ENCODE data around the gene FGF3.

Gene FGF3

DNA sequence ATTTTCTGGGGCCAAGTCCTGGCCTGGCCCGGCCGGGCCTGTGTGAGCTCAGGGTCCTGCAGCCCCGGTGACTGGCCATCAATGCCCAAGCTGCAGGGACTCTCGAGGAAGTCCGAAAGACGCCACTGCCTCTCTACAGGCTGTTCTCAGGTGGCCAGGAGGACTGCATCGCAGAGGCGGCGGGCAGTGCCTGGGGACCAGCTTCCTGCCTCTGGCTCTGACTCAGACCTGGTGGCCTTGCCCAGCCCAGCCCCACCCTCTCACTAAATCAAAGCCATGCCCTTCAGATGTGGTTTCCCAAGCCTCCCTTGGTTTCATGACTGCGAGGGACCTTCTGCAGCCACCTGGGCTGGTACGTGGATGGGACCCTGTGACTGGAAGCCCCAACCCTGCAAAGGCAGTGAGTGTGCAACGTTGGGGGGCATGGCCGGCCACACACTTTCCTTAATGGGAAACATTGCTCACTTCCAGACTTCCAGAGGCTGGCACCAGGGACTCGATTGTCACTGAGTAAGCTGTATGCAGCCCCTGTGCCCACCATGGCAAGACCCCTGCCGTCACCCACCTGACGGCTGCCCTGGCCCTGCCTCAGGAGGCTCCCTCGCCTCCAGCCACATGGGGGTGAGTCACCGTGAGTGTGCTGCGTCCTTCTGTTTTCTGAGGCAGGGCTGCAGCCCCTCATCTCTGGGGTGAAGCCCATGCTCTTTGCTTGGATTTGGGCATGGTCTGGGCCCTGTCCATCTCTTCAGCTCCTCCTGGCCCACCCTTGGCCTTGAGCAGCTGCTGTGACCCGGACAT lies 6.0 kb upstream of the FGF3 start:
- in situ Hi-C loops (cut with MboI; ENCODE audit: low sequenced_read_pairs), result no loop called here

DNA sequence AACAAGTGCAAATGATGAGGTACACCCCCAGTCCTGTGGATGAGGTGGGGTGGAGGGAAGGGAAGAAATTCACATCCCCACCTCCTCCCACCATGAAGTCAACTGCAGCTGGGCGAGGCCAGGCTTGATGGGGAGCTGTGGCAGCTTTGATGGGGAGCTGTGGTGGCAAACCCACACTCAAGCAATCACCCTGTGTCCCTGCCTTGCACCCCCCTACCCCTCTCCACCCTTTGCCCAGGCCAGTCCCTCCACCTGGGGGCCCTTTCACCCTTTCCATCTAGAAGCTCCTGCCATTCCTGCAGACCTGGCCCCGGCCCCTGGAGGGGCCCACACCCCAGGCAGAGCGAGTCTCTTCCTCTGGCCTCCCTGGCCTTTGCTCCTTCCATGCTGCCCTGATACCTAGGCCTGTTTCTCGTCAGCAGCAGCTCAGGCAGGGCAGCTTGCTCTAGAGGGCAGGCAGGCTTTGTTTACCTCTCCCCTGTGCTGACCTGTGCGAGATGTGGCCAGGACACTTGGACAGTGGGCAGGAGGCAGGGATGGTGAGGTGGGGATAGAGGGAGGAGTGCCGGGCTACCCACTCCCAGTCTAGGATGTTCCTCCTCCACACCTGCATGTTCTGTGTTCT lies 4.5 kb upstream of the FGF3 start:
- in situ Hi-C loops (cut with MboI; ENCODE audit: low sequenced_read_pairs), result no loop called here

DNA sequence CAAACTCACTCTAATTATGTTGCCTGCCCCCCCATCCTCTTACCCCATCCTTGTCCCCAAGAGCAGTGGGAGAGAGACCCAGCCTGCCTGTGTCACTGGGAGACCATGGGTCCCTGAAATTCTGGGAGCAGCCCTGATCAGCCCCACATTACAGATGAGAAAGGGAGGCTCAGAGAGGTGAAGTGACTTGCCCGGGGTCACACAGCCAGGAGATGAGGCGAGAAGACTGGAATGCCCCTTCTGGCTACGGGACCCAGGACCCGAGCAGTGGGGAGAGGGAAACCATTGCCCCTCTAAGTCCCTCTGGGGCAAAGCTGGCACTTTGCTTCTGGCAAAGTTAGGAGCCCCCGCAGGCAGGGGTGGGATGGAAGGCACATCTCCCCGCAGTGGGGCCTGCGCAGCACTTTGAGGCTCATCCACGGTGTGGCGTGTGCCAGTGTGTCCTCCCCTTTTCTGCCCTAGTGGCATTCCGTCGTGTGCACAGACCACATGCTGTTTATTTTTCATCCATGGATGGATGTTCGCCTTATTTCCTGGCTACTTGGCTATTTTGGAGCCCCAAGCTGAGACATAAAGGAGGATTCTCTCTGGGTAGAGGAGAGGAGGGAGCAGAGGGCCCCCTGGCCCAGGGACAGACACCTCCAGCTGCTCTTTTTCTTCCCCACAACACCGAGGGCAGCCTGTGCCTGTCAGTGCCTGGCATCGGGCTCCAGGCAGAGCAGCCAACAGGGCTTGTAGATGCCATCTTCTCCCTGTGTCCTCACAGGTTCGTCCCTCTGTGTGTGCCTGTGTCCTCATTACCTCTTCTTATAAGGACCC lies 3.7 kb upstream of the FGF3 start:
- in situ Hi-C loops (cut with MboI; ENCODE audit: low sequenced_read_pairs), result no loop called here

DNA sequence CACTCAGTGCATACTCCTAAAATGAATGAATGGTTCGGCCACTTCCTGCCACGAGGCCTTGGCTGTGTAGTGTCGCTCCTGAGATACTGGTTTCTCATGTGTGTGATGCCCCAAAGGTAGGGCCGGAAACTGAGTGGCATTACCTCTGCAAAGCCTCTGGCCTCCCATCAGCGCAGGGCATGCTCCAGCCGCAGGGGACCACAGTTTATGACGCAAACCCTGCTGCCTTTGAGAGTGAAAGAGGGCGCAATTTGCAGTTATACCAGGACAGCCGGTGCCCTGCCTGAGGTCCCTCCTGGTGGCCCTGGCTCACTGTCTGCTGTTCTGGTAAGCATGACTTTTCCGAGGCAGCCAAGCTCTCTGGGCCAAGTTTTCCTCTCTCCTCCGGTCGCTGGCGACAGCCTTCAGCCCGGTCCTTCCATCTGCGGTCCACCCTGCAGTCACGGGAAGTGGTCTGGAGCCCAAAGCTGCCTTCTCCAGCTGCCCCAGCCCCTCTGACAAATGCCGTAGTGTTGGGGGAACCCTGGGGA lies 2.4 kb upstream of the FGF3 start:
- in situ Hi-C loops (cut with MboI; ENCODE audit: low sequenced_read_pairs), result no loop called here

DNA sequence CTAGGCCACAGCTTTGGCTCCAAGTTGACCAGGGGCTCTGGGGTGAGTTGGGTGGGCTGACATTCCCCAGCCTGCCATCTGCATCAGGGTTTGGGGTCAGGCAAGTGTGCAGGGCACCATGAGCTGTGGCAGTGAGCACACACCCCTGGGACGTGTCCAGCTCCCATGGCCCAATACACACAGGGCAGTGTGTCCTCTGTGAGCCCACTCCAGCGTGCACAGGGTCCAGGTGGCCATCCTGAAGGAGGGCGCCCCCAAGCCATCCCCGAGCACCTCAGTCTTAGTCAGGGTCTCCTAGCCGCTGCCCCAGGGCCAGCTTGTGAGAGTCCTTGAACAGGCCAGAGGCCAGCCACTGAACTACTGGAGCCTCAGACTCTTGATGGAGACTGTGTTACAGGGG lies 1.2 kb upstream of the FGF3 start:
- in situ Hi-C loops (cut with MboI; ENCODE audit: low sequenced_read_pairs), result no loop called here

DNA sequence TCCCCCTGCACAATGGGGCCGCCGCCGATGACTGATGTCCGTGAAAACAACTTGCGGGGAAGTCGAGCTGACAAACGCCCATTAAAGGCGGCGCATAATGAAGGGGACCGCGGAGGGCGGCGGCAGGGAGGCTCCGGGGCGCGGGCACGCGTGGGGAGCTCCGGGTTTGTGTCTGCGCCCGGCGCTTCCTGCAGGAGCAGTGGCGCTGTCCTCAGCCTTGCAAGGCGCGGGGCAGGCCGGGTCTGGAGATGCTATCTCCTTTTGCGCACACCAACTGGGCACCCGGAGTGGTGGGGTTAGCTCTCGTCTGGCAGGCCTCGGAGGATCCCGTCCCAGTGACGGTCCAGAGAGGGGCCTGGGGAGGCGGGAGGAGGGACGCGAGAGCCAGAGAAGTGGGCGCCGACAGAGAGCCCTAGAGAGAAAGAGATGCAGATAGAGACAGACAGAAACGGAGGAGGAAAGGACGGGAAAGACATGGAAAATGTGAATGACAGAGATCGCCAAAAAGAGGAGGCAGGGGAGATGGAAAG lies 390 bp upstream of the FGF3 start:
- in situ Hi-C loops (cut with MboI; ENCODE audit: low sequenced_read_pairs), result no loop called here

DNA sequence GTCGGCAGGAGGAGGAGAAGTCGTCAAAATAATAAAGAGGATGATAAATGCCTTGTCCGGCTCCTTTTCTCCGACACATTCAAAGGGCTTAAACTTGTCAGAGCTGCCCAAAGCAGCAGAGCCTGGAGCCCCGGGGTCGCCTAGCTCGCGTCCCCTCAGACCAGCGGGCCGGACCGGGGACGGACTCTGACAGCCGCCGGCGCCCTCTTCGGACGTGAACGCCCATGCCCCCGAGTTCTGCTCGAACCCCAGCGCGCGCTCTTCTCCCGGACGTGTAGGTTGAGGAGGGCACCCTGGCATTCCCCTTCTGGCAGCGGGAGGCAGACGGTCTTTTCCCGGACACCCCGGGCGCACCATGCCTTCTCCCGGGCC lies 999 bp downstream of the FGF3 start:
- in situ Hi-C loops (cut with MboI; ENCODE audit: low sequenced_read_pairs), result no loop called here

DNA sequence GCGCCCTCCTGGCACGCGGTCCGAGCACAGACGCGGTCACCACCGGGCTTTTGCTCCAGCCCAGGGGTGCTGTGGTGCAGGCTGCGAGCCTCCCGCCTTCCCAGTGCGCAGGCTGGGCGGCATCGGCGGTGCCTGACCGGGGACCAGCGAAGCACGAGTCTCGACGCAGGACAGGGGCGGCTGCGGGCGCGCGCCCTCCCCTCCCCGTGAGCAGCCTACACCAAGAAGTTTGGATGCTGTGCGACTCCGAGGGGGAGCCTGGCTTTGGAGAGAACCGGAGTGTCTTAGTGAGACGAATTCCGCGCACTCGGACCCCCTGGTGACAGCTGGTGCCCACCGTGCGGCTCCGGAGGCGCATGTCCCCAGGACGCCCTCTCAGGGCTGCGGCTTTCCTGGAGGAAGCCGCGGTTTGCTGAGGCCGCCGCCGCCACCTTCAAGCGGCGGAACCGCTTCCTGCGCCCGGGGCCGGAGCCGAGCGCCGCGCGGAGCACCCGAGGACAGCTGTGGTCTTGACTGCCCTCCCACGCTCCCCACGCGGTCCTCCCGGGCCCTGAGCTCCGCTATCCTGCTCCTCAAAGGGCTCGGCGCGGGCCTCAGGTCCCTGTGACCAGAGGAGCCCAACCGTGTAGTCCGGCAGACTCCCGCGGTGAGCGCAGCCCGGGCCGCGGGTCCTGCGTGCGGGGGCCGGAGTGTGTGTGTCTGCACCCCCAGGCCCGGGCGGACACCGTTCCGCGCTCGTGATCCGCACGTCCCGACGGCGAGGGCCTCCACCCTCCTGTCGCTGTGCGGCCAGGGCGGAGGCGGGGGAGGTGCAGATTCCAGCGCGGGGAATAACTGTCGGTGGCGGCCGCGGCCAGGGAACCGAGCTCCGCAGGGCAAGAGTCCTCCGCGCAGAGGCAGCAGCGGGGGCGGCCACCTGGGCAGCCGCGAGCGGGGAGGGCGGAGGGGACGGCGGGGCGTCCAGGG lies 1.7 kb downstream of the FGF3 start:
- in situ Hi-C loops (cut with MboI; ENCODE audit: low sequenced_read_pairs), result no loop called here

DNA sequence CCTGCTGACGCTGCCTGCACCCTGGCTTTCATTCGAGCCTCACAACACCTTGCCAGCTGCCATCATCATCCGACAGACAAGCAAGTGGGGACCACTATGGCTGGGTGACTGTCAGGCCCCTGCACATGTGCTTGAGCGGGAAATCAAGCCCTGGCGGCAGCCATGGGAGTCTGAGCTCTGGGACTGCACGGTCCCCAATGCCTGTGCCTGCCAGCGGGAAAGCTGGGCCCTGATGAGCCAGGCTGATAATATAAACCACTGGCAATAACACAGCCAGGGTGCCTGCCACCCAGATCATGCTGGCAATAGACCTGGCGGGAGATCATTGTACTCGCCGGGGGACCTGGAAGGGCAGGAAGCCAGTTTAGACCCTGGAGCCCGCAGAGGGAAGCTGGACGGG lies 2.5 kb downstream of the FGF3 start:
- in situ Hi-C loops (cut with MboI; ENCODE audit: low sequenced_read_pairs), result no loop called here

DNA sequence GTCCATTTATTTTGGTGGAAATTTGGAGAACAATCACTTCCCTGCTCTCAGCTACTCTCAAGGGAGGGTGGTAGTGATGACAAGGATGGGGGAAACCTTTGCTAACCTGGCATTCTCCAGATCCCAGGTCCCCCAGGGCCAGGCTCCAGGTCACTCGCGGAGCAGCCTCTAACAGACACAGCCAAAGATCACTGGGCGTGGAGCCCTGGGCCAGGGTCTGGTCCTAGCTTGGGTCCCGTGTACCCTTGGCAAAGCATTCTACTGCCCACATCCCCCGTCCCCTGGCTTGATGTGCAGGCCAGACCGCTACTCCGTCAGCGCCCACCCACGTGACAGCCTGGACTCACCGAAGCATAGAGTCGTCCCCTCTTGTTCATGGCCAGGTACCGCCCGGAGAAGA lies 3.2 kb downstream of the FGF3 start:
- in situ Hi-C loops (cut with MboI; ENCODE audit: low sequenced_read_pairs), result no loop called here

DNA sequence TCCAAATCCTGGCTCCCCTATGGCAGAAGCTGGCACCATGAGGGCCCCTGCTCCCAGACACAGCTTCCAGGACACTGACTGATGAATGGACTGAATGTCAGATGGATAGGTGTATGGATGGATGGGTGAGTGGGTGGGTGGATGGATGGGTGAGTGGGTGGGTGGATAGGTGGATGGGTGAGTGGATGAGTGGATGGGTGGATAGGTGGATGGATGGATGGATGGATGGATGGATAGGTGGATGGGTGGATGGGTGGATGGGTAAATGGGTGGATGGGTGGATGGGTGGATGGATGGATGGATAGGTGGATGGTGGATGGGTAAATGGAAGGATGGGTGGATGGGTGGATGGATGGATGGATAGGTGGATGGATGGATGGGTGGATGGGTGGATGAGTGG lies 4.3 kb downstream of the FGF3 start:
- in situ Hi-C loops (cut with MboI; ENCODE audit: low sequenced_read_pairs), result no loop called here

DNA sequence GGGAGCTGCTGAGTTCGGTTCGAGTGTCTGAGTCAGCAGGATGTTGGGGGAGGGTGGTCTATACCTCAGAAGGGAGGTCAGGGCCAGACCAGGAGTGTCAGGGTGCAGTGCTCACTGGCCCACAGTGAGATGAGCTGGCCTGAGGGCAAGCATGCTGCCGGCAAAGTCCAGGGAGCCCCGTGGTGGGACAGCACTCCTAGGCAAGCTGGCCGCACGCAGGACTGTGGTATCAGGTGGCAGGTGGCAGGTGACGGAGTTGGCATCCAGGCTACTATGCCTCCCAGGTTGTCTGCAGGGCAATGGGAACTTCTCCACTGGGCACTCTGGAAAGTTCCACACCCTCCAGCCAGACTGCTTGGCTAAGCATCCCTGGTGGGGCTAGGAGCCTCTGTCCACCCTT lies 4.8 kb downstream of the FGF3 start:
- in situ Hi-C loops (cut with MboI; ENCODE audit: low sequenced_read_pairs), result no loop called here

DNA sequence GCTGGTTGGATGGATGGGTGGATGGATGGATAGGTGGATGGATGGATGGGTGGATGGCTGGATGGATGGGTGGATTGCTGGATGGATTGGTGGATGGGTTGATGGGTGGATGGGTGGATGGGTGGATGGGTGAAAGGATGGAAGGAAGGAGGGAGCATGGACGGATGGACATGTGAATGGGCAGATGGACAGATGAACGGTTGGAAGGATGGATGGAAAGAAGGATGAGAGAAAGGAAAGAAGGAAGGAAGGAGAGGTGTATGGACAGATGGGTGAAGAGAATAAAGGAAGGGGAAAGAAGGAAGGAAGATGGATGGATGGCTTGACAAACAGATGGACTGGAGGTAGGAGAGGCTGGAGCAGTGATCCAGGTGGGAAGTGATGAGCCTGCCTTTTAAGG lies 5.4 kb downstream of the FGF3 start:
- in situ Hi-C loops (cut with MboI; ENCODE audit: low sequenced_read_pairs), result no loop called here

DNA sequence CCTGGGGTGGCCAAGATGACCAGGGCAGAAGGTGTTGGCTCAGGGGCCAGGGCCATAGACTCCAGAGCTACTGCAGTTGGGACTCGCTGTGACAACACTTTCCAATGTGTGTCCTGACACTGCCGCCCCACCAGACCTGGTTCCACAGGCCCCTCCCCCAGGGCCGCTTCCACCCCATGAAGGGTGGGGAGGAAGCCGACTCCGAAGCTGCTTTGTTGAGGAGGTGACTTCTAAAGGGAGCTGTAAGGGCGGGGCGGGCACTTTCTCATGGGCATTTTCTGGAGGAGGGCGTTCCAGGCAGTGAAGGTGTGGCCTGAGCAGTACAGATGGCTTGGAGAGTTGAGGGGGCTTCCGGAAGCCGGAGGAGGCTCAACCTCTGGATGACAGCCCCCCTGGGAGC lies 6.3 kb downstream of the FGF3 start:
- in situ Hi-C loops (cut with MboI; ENCODE audit: low sequenced_read_pairs), result no loop called here

DNA sequence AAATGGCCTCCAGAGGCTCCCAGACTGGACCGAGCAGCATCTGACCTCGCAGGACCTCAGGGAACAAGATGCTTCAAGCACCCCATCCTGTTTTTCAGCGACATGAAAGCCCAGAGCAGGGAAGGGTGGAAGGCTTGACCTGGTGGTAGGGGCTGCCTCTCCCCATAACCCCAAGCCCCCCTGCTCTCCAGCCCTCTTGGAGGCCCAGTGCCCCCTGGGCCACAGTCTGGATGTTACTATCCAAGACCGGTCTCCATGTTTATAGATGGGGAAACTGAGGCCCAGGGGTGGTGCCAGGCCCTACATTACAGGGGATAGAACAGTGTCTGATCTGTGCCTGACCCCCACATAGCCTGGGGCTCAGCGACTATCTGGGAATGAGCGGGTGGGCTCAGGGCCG lies 7.0 kb downstream of the FGF3 start:
- in situ Hi-C loops (cut with MboI; ENCODE audit: low sequenced_read_pairs), result no loop called here

DNA sequence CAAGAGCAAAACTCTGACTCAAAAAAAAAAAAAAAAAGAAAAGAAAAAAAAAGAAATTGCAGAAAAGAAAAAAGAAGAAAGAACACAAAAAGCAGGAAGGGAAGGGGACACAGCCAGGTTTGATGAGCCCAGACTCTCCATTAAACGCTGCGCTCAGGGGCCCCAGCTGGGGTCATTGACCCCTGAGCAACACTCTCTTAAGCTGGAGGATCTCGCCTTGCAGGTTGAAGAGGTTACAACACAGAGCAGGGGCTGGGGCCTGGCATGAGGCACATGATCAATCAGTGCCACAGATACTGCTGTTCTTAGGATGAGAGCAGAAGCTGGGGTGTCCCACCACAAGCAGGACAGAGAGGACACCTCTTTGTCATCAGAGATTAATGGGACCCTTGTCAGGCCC lies 7.8 kb downstream of the FGF3 start:
- in situ Hi-C loops (cut with MboI; ENCODE audit: low sequenced_read_pairs), result no loop called here

DNA sequence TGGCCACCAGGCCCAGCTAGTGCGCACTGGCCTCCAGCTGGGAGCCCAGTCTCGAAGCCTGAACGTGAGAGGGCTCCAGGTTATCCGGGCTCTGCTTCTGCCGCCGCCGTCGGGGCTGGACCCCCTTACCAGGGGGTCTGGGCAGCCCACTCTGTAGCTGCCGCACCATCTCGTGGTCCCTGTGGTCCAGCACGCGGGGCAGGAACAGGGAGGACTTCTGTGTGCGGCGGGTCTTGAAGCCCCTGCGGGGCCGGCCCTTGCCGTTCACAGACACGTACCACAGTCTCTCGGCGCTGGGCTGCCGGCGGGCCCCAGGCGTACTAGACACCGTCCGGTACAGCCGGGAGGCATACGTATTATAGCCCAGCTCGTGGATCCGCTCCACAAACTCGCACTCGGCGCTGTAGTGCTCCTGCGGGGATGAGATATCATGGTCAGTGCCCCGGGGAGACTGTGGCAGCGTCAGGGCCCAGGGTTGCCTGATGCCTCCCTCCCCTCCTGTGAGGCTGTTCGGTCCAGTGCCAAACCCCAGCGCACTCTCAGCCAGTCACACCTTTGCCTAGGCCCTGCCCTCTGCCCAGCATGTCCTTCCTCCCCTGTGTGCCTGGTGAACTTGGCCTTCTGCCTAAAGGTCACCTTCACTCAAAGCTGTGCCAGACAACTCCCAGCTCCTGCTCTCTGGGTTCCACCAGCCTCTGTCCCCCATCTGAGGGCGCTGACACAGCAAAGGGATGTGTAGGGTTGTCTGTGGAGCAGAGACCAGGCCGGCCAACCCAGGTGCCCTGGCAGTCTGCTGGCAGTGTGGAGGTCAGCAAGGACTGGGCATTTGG lies 8.7 kb downstream of the FGF3 start:
- in situ Hi-C loops (cut with MboI; ENCODE audit: low sequenced_read_pairs), result no loop called here

DNA sequence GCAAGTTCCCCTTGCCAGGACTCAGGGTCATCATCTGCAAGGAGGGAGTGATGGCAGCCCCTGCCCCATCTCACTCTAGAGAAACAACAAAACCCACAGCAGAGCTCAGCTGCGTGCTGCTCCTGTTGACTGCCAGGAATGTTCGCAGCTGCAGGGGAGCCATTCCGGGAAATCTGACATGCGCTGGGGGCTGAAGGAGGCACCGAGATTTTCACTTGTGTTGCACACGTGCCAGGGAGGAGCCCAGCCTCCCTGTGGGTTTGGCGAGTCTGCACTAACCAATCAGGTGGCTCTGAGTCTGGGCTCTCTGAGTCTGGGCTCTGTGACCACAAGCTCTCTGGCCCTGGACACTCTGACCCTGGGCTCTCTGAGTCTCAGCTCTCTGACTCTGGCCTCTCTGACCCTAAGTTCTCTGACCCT lies 10.5 kb downstream of the FGF3 start:
- in situ Hi-C loops (cut with MboI; ENCODE audit: low sequenced_read_pairs), result no loop called here

DNA sequence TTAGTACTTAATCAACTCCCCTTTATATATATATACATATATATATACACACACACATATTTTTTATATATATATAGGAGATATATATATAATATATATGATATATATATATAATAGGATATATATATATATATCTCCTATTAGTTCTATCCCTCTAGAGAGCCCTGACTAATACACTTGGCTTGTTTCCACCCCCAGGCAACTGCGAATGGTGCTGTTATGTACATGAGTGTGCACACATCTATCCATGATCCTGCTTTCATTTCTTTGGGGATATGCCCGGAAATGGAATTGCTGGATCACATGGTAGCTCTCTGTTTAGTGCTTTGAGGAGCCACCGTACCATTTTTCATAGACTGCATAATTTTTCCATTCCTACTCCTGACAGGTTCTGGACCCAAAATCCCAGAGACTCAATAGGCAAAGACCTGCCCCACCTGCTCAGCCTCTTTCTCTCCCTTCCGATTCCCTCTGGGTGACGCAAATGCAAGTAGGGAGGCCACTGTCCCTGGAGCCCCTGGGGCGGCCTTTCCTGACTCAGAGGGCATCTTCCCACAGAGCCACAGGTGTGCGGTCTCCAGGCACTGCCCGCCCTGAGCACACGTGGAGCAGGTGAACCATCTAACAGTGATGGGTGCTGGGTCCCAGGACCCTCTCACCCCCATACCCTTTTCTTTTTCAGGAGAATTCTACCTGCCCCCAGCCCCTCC lies 12.0 kb downstream of the FGF3 start:
- in situ Hi-C loops (cut with MboI; ENCODE audit: low sequenced_read_pairs), result no loop called here

Measured in HL-60/S4 treated with phorbol 12-myristate 13-acetate at 8.2 ng/mL for 4 days and 3 days (cell line).